Right kidney (tissue), 1 donor: ENCODE results near the gene SLC25A34.

Source experiments
- DNase-seq: peaks from one replicate; pipeline ENCODE4 v3.0.0-alpha.2; 2016

SLC25A34 gene

DNA sequence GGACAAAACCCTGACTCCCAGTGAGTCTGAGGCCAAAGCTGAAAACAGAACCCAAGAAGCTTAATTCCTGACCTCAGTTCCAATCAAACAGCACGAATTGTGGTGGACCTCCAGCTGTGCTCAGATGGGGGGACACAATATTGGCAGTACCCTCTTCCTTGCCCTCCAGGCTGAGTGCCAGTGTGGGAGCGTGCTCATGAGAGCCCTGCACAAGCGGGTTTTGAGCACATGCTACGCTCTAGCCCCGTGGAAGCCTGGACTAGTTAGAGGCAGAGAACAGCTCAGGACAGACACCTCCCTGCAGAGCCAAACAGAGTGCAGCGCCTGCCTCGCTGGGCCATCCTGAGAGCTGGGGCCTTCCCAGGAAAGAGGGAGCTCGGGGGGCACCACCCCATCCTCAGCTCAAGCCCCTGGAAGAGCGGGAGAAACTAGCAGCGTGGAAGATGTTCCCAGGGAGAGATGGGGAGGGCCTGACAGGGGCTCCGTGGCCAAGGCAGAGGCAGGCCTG is 2.8 kb upstream of the SLC25A34 start:
- DNase-seq = no peak

DNA sequence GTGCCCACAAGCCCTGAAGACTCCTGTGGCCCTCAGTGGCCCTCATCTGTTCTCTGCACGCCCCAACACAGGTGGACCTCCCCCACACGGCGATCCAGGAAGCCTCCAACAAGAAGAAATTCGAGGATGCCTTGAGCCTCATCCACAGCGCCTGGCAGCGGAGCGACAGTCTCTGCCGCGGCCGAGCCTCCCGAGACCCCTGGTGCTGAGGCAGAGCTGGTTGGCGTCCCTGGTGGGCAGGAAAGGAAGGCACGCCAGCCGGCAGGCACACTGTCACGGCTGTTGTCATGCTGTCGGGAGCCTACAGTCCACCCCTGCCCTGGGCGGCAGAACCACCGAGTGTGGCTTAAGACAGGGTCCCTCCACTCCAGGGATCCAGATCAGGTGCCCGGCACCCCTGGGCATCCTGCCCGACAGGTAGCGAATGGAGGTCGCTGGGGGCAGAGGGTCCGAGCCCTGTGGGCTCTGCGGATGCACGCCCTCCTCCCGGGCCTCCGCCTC is 2.3 kb upstream of the SLC25A34 start:
- no peak for DNase-seq

DNA sequence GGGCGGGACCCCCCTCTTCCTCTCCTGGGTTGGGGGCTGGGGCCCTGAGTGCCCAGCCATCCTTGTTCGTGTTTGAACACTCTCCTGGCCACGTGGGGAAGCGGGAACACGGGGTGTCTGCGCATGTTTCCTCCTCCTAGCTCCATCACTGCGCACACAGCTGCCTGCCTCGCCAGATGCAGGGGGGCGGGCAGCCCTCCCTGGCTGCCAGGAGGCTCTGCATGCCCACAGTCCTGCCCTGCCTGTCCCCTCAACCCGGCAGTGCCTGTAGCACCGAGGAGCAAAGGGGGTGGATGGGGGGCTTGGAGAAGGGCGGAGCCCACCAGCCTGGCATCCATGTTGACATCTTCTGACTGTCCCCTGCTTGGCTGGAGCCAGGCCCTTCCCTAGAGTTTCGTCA is 1.8 kb upstream of the SLC25A34 start:
- no peak for DNase-seq

DNA sequence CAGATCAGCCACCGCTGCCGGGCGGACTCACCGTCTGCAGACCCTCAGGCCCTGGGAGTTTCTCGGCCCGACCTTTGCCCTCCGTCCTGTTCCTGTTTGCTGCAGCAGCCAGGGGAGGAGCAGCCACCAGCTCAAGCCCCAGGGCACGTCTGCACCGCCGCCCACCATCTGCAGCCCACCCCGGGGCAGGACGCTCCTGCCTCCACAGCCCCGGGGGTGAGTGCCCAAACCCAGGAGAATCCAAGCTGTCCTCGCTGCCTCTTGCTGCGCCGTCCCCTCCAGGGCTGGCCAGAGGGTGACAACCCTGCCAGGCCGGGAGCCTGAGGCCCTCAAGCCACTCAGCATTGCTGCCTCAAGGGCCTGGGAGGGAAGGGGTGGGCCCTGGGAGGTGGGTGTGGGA is 1.2 kb upstream of the SLC25A34 start:
- DNase-seq = no peak

DNA sequence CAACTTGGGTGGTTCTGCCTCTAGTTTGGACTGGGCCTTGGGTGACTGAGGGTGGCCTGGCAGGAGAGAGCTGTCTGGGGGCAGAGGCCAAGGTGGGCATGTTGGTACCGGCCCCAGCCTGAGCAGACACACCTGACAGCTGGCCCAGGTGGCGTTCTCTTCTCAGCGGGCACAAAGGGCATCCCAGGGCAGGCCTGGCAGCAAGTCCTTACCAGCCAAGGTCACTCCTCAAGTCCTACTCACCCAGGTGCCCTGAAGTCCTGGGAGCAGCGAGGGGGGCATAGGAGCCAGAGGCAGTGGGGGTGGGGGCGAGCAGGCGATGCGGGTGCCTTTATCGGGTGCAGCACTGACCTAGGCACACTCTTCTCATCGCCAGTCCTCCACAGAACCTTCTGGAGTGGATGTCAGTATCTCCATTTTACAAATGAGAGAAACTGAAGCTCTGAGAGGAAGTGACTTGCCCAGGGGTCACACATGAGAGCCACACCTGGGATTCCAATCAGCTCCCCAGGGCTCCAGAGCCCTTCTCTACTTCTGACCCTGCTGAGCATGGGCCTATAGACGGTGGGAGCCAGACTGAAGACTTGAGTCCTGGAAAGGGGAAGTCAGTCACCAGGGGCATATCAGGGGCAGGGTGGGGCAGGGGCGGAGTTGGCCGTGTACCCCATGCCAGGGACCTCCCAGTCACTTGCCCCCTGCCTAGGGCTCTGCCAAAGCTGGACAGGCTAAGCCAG is 587 bp upstream of the SLC25A34 start:
- DNase-seq = no peak

DNA sequence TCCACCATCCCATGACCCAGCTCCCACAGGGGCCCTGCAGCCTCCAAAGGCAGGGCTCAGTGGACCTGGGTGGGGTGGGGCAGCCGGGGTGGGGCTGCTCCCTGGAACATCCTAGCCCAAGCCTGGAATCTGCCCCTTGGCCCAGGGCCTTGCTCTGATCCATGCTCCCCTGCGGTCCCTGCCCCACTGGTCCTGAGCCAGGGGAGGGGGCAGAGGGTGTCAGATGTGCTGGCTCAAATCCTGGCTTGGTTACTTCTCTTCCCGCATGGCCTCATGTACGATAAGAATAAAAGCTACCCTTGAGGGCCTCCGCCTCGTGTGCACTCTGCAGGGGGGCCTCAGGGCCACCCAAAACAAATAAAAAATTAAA is 819 bp downstream of the SLC25A34 start:
- no peak for DNase-seq

DNA sequence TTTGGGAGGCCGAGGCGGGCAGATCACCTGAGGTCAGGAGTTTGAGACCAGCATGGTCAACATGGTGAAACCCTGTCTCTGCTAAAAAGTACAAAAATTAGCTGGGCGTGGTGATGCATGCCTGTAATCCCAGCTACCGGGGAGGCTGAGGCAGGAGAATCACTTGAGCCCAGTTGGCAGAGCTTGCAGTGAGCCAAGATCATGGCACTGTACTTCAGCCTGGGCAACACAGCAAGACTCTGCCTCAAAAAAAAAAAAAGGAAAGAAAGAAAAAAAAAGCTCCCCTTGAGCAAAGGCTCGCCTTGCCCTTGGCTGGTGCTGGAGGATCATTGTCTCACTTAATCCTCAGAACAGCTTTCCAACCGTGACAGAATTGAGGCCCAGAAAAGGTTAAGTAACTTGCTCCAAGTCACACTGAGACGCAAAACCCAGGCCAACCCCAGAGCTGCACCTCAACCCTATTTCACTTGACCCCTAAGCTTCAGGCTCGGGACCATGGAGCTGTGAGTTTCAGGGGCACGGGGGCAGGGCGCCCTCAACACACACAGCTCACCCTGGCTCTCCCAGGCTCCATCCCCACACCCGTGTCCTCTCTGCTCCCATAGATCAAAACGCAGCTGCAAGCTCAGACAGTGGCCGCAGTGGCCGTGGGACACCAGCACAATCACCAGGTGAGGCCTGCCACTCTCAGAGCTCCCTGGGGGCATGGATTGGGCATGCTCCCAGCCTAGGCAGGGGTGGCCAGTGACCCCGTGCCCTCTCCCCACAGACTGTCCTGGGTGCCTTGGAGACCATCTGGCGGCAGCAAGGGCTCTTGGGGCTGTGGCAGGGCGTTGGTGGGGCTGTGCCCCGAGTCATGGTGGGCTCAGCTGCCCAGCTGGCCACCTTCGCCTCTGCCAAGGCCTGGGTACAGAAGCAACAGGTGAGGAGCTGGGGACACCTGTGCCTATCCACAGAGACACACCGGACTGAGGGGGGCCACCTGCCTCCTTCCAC is 1.6 kb downstream of the SLC25A34 start:
- DNase-seq = no peak

DNA sequence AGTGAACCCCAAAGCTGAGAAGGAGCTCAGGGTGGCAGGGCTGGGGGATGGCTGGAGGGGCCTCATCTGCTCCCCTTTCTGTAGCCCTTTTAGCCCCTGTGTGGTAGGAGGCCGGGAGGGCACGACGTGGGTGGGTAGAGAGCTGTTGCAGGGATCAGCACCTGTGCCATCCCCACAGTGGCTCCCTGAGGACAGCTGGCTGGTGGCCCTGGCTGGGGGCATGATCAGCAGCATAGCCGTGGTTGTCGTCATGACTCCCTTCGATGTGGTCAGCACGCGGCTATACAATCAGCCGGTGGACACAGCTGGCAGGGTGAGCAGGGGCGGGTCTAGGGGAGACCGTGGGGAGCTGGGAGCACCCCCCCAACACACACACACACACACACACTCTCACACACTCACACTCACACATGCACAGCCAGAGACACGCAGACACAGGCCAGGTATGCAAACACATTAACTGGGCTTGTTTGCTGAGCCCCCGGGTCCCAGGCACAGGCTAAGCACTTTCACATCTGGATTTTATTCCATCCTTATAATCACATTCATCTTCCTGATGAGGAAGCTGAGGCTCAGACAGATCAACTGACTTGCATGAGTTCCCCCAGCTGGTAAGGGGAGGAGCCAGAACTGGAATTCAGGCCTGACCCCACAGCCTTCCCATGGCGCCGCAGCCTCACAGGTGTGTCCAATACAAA is 2.5 kb downstream of the SLC25A34 start:
- DNase-seq = no peak

DNA sequence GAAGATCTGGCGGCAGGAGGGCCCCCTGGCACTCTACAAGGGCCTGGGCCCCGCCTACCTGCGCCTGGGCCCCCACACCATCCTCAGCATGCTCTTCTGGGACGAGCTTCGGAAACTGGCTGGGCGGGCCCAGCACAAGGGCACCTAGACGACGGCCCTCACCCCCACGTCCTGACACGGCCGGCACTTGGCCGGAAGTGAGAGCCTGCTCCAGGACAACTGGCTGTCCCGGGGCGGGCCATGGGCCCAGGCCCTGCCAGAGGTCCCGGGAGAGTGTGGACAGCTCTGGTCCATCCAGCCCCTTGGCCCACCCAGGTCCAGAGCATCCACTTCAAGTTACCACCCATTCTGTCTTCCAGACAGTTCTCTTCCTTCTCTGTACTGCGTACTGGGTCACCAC is 3.2 kb downstream of the SLC25A34 start:
- no peak for DNase-seq

DNA sequence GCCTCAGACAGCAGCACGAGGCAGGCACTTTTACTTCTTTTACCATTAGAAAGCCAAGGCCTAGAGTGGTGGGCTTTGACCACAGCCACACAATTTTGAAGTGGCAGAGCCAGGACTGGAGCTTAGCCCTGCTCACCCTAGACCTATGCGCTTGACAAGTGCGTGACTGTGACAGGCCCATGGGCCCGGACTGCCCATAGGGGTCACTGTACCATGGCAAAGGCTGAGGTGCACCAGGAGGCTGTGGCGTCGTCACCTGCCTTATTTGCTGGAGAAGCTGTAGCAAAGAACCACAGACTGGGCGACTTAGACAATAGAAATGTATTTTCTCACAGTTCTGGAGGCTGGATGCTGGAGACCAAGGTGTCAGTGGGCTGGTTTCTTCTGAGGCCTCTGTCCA is 3.7 kb downstream of the SLC25A34 start:
- no peak for DNase-seq

DNA sequence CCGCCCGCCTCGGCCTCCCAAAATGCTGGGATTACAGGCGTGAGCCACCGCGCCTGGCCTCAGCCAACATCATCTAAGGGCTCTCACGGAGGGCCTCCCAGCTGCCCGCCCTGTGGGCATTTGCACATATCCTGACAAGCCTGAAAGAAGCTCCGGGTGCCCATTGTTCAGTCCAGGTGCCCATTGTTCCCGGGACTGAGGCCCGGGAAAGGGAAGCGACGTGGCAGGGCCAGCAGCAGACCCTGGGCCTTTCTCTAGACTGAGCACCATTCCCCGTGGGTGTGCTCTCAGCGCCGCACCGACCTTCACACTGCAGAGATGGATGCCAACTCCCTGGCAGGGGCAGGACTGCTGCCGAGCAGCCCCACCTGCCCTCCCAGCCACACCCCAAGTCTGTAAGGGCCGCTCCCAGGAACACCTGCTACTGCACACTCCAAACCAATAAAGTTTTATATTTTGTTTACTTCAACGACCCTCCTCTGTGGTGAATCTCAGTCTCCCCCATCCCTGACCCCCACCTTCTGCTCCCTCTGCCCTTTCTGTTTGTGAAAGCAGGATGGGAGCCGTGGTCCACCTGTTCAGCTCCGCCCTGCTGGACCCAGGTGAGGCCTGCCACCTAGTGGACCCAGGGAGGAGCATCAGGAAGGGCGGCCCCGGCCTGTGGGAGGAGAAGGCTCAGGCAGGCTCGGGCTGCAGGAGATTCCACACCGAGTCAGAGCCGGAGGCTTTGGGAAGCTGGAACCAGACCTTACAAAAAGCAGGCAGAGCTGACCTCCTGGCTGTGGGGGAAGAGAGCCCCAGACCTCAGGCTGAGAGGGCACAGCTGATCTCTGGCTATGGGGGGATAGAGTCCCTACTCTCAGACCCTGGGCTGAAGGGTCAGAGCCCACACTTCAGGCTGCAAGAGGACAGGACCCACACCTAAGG is 5.1 kb downstream of the SLC25A34 start:
- peak; percentile 65 for DNase-seq

DNA sequence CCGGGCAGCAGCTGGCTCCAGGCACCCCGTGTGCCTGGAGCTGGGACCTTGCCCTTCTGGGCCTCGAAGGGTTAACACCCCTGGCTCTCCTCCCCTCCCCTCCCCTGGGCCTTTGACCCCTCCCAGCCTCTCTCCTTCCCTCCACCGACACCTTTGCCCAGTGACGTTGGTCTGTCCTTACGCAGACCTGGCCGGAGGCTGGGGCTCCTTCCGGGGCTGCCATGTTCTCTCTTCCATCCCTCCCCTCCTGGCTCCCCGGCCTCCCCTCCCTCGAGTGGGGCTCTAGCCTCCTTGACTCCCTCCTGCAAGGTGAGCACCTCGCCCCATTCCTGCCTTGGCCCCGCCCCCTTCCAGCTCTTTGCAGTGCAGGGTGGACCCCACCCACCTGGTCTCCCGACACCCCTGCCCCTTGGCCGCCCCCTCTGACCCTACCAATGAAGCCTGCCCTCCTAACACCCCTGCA is 6.3 kb downstream of the SLC25A34 start, which contains the start of gene TMEM82:
TMEM82 (plus strand) TSS at position 161 of the 463 bp plus-strand sequence; CDS start at position 222, 61 bp downstream.
- no peak for DNase-seq

DNA sequence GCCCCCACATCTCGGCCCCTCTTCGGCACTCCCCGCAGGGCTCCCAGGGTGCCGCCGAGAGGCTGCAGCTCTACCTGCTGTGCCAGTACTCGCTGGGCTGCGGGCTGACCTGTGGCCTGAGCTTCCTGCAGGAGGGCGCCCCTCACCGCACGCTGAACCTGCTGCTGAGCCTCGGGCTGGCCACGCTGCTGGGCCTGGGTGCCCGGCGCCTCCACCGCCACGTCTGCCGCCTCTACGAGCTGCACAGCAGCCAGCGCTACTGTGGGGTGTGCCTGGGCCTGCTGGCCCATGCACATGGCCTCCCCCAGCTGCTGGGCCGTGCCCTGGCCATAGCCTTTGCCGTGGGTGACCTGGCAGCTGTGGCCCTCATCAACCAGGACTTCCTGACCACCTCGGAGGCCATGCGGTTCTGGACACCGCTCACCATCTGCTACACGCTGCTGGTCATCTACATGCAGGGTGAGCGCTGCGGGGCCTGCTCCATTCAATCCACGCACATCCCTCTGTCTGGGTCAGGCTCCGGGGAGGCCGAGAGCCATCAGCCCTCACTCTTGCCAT is 8.1 kb downstream of the SLC25A34 start:
- DNase-seq = no peak

DNA sequence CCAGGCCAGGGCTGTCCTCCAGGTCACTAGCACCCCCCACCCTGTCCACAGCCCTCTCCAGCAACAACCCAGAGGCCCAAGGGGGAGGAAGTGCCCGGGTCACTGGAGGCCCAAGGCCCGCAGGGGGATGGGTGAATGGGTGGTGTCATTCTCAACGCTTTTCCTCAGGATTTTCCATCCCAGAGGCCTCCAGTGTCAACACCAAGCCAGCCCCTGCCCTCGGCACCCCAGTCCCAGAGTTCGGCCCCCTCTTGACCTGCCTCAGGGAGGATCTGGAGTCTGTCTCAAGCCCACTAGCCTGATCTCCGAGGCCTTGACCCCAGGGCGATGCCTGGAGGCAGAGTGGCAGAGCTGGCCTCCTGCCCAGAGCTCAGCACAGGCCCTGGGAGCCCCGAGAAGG is 11.3 kb downstream of the SLC25A34 start:
- DNase-seq = no peak

DNA sequence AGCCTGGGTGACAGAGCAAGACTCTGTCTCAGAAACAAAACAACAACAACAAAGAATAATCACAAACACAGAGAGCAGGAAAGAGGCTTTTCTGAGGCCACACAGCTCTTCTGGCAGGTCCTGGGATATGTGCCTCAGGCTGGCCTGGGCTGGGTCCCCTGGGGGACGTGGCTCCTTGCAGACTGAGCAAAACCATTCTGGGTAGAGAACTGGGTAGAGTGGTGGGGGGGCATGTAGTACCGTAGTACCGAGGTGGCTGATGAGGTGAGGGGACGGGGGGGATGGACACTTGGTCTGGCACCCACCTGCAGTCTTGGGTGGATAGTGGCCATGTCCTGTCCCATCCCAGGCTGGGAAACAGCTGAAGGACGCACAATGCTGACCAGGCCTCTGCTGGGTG is 12.2 kb downstream of the SLC25A34 start:
- no peak for DNase-seq

DNA sequence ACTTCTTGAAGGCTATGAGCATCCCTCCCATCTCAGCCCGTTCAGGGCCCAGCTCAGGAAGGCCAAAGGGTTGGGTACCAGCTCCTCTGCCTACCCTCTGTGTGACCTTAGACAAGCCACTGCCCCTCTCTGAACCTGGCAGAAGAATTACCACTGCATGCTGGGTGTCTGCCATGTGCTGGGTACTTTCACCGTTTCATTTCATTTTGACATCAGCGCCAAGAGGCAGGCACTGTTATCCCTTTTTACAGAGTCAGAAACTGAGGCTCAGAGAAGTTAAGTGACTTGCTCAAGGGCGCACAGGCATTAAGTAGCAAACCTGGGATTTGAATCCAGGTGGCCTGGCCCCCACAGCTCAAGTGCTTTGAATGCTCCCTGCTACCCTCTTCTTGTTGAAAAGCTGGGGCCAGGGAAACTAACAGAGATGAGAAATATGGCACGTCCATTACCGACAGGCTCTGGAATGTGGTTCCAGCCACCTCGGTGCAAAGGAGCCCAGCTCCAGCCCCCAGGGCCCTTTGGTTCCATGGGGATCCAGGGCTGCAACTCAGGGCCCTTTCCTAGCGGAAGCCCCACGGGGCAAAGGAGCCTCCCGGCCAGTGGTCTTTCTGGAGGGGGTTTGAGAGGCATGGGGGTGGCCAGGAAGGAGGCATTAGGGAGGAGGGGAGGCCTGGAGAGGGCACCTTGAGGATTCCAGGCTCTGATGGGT is 12.8 kb downstream of the SLC25A34 start:
- DNase-seq = no peak

DNA sequence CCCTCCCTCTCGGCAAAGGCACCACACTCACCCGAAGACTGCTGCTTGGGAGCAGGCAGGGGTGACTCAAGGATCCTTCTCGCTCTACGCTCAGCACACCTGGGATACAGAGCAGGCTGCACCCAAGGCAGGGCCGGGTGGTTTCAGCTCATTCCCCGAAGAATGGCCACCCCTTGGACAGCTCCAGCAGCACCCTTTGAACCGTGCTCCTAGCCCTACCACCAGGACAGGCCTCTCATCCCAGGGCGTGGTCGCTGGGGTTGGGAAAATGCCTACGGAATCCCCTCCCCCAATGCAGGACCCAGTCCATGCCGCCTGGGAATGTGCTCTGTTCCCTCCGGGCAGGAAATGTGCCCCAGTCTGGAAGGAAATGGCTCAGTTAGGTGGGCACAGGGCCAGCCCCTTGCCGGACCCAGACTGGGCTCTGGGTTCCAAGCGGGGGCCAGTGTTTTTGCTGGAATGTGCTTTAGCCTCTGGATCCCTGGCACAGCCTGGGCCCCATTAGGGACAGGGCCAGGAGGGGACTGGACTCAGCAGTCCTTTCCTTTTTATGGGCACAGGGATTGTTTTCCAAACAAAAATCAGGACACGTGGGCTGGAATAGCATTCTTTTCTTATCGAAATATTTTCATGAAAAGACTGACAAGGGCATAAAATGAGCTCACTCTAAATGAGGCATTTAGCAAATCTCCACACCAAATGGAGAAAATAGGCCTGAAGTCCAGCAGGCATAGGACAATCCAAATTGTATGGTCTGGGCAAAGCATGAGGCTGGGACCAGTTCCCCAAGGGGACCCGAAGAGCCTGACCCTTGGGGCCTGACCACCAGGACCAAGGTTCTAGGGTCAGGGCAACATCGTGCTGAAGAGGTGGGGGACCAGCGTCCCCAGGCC is 13.6 kb downstream of the SLC25A34 start:
- no peak for DNase-seq

DNA sequence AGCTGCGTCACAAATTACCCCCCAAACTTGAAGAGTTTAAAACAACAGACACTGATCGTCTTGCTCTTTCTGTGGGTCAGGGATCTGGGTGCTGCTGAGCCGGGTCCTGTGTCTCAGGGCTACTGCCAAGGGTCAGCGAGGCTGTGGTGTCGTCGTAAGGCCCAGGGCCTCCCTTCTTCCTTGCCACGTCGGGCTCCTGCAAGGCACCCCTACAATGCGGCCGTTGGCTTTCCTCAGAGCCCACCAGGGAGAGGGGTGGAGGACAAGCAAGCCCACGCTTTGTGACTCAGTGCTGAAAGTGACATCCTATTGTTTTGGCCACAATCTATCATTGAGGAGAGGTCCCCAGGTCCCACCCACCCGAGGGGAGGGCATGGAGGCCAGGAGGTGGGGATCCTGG is 14.9 kb downstream of the SLC25A34 start:
- no peak for DNase-seq

DNA sequence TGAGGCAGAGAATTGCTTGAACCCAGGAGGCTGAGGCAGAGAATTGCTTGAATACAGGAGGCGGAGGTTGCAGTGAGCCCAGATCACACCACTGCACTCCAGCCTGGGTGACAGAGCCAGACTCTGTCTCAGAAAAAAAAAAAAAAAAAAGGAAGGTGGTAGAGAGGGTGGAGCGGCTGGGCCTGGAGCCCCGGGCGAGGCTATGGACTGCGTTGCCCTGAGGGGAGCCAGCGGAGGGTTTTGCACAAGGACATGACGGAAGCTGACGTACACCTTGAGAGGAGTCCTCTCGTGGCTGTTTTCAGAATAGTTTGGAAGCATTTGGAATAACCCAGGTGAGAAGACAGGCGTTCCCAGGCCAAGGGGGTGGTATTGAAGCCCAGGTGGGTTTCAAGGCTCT is 15.7 kb downstream of the SLC25A34 start:
- no peak for DNase-seq
